Transverse colon (tissue), 4 donors: ENCODE data around the gene TAS1R3. TPM values are rescaled to one million over a fixed set of nuclear protein-coding genes. Genes with fewer than 3 reads are reported as not detected.

Experiments
- DNase-seq: peaks from one replicate; pipeline ENCODE4 v3.0.0-alpha.2; 2019
- H3K27ac ChIP-seq, 4 donors: fragments of 200-600 bp; sonication (generic); 2 replicates each; pipeline ENCODE4 v1.5.1; 2016 to 2018; ENCODE audit warnings: inconsistent platforms in 4 of 4
- H3K27me3 ChIP-seq: fragments of 200-600 bp; sonication (generic); 2 replicates; pipeline ENCODE4 v1.5.1; 2017; ENCODE audit warnings: inconsistent platforms
- H3K36me3 ChIP-seq, 4 donors: fragments of 200-600 bp; sonication (generic); 2 replicates each; pipeline ENCODE4 v1.5.1; 2017 to 2019; ENCODE audit warnings: inconsistent platforms in 4 of 4
- H3K4me1 ChIP-seq, 4 donors: fragments of 200-600 bp; sonication (generic); 2 replicates each; pipeline ENCODE4 v1.5.1; 2017 to 2020; ENCODE audit warnings: inconsistent platforms in 4 of 4
- H3K4me3 ChIP-seq, 4 donors: fragments of 200-600 bp; sonication (generic); 1 replicate in 1 of 4; 2 replicates in 3 of 4; pipeline versions ENCODE4 v1.5.1 to v1.6.1; 2017 to 2019; ENCODE audit warnings: inconsistent platforms in 4 of 4
- H3K9me3 ChIP-seq, 2 donors: fragments of 200-600 bp; sonication (generic); 2 replicates each; pipeline ENCODE4 v1.5.1; 2017 to 2019; ENCODE audit warnings: inconsistent platforms in 2 of 2
- CTCF ChIP-seq, 5 experiments: fragments of 200-600 bp in 3 of 5; fragments of 450-650 bp in 2 of 5; sonication (generic) in 3 of 5; IDR thresholded peaks; 1 replicate in 2 of 5; 2 replicates in 3 of 5; pipeline ENCODE4 v1.5.1; 2016 to 2017; ENCODE audit warnings: antibody characterized with exemption in 5 of 5, inconsistent platforms in 3 of 5, mild to moderate bottlenecking in 2 of 5, moderate library complexity in 1 of 5
- EP300 ChIP-seq: sonication (generic); formaldehyde crosslinking; IDR thresholded peaks from one replicate; pipeline ENCODE4 v1.6.1; 2017; ENCODE audit warnings: antibody characterized with exemption, low read depth
- POLR2A ChIP-seq: fragments of 450-650 bp; IDR thresholded peaks from one replicate; pipeline ENCODE4 v1.6.1; 2016; ENCODE audit warnings: antibody characterized with exemption, mild to moderate bottlenecking, moderate library complexity
- POLR2AphosphoS5 ChIP-seq, 3 donors: sonication (generic); formaldehyde crosslinking; IDR thresholded peaks; one replicate each; pipeline ENCODE4 v1.6.1; 2016; ENCODE audit warnings: antibody characterized with exemption in 3 of 3
- WGBS, 2 donors: methylation state at CpG; one replicate each; pipeline ENCODE4 v1.1.5; 2018; ENCODE audit warnings: low coverage in 1 of 2; 5-methylcytosine and 5-hydroxymethylcytosine counted together
- in situ Hi-C, 4 donors: fragments of 200-750 bp; cut with MboI; loops; one replicate each; pipeline versions ENCODE4 v1.15.0 to v1.15.1; 2017; ENCODE audit warnings: low sequenced_read_pairs in 3 of 4, low pct_ligation_motif_present in 1 of 4, low pct_unique_long_range_greater_than_20kb in 1 of 4
- intact Hi-C: fragments of 100-400 bp; cut with DNase I; formaldehyde crosslinking; loops from one replicate; pipeline ENCODE4 v1.15.1; 2023; ENCODE audit warnings: low total_unique reads
- small RNA-seq, 4 donors: library from RNA; depleted of rRNA; stranded (forward); fragments of <200 nt; gene quantifications; one replicate each; pipeline ENCODE3, GENCODE V24; 2016
- total RNA-seq, 4 donors: library from RNA; depleted of rRNA; stranded (reverse); fragments of >200 nt; gene quantifications; one replicate each; pipeline ENCODE4 v1.1.0, GENCODE V29; 2016

The TAS1R3 gene
- total RNA-seq, 4 donors from 2014 or later: 0.40 to 2.0 (median 1.9) TPM; not detected in 1

GRCh38 chr1:1381294-1381693 lies 50.2 kb downstream of the TAS1R3 start:
- peaks cover 0 to 10% (median 4%) of the 10 kb centered on the region in 4 donors for H3K36me3 ChIP-seq
- no peak overlapping the region for H3K4me3 ChIP-seq
- 86% methylated on average over 8 of the region's 8 CpGs; no CpG with 5 or more reads in 1 of the 2 donors for WGBS, 2 donors
- no peaks in the 10 kb centered on the region for H3K27me3 ChIP-seq
- no peak overlapping the region for H3K27ac ChIP-seq
- DNase-seq: no peak
- H3K4me1 ChIP-seq: no peaks in the 10 kb centered on the region
- in situ Hi-C loops: no loop called here
- H3K9me3 ChIP-seq: no peaks in the 10 kb centered on the region
- TF ChIP-seq POLR2AphosphoS5 (IDR thresholded peaks at IDR 0.05) (no peak), POLR2A (no peak), CTCF (IDR thresholded peaks at IDR 0.05) (no peak), EP300 (no peak)
- intact Hi-C loops: no loop called here

Small RNA genes lying within 50 kb of the gene (small RNA-seq; reads per million reads assigned to genes)
- 0 to 0.53 (median 0.26) reads per million in 4 donors for gene MIR6726

Other genes starting within 250 kb of the TAS1R3 start
- 100 to 1,000 TPM in 1 of 4 donors, 10 to 100 TPM in 3; 23.6 to 108 (median 47.3) TPM for gene C1orf159, start 215.2 kb upstream of the TAS1R3 start, total RNA-seq
- gene TTLL10, start 157.4 kb upstream of the TAS1R3 start, total RNA-seq: under 1 TPM in 2 of 4 donors, not detected in 2; 0.40 to 0.48 TPM
- gene TNFRSF18, start 124.7 kb upstream of the TAS1R3 start, total RNA-seq: 1 to 10 TPM in 2 of 4 donors, not detected in 2; 3.3 to 7.9 TPM
- 1 to 10 TPM in 1 of 4 donors, under 1 TPM in 1, not detected in 2; 0.55 to 4.8 TPM for gene TNFRSF4, start 117.1 kb upstream of the TAS1R3 start, total RNA-seq
- 100 to 1,000 TPM; 153 to 267 (median 226) TPM for gene SDF4, start 99.3 kb upstream of the TAS1R3 start, total RNA-seq
- 10 to 100 TPM in 3 of 4 donors, 1 to 10 TPM in 1; 8.5 to 24.9 (median 12.2) TPM for gene B3GALT6, start 99.0 kb upstream of the TAS1R3 start, total RNA-seq
- gene C1QTNF12, start 84.6 kb upstream of the TAS1R3 start, total RNA-seq: 10 to 100 TPM in 3 of 4 donors, not detected in 1; 11.9 to 52.8 (median 15.7) TPM
- 100 to 1,000 TPM in 1 of 4 donors, 10 to 100 TPM in 3; 49.6 to 110 (median 59.1) TPM for gene UBE2J2, start 57.4 kb upstream of the TAS1R3 start, total RNA-seq
- 1 to 10 TPM; 1.5 to 3.5 (median 2.4) TPM for gene SCNN1D, start 50.8 kb upstream of the TAS1R3 start, total RNA-seq
- gene ACAP3, start 23.4 kb upstream of the TAS1R3 start, total RNA-seq: 100 to 1,000 TPM in 2 of 4 donors, 10 to 100 TPM in 2; 52.4 to 190 (median 99.5) TPM
- 10 to 100 TPM in 3 of 4 donors, 1 to 10 TPM in 1; 7.0 to 35.9 (median 20.5) TPM for gene PUSL1, start 22.7 kb upstream of the TAS1R3 start, total RNA-seq
- gene INTS11, start 6.6 kb upstream of the TAS1R3 start, total RNA-seq: 100 to 1,000 TPM; 118 to 424 (median 140) TPM
- 100 to 1,000 TPM in 1 of 4 donors, 10 to 100 TPM in 3; 48.0 to 134 (median 77.7) TPM for gene CPTP, start 6.5 kb upstream of the TAS1R3 start, total RNA-seq
- gene DVL1, start 18.1 kb downstream of the TAS1R3 start, total RNA-seq: 100 to 1,000 TPM; 103 to 182 (median 115) TPM
- 100 to 1,000 TPM in 1 of 4 donors, 10 to 100 TPM in 3; 31.1 to 145 (median 57.1) TPM for gene MXRA8, start 27.3 kb downstream of the TAS1R3 start, total RNA-seq
- 100 to 1,000 TPM; 110 to 197 (median 167) TPM for gene AURKAIP1, start 43.9 kb downstream of the TAS1R3 start, total RNA-seq
- 100 to 1,000 TPM; 169 to 657 (median 349) TPM for gene CCNL2, start 68.1 kb downstream of the TAS1R3 start, total RNA-seq
- 100 to 1,000 TPM in 1 of 4 donors, 10 to 100 TPM in 3; 40.0 to 183 (median 97.0) TPM for gene MRPL20, start 76.0 kb downstream of the TAS1R3 start, total RNA-seq
- 1 to 10 TPM in 3 of 4 donors, under 1 TPM in 1; 0.80 to 4.5 (median 1.9) TPM for gene ANKRD65, start 90.0 kb downstream of the TAS1R3 start, total RNA-seq
- 10 to 100 TPM; 29.4 to 82.0 (median 51.6) TPM for gene VWA1, start 104.4 kb downstream of the TAS1R3 start, total RNA-seq
- 1 to 10 TPM in 1 of 4 donors, under 1 TPM in 2, not detected in 1; 0.75 to 1.3 (median 1.00) TPM for gene ATAD3C, start 118.4 kb downstream of the TAS1R3 start, total RNA-seq
- 100 to 1,000 TPM in 1 of 4 donors, 10 to 100 TPM in 3; 15.6 to 269 (median 39.2) TPM for gene ATAD3B, start 140.5 kb downstream of the TAS1R3 start, total RNA-seq
- gene ATAD3A, start 180.9 kb downstream of the TAS1R3 start, total RNA-seq: 10 to 100 TPM; 14.6 to 34.4 (median 20.4) TPM
- gene TMEM240, start 209.3 kb downstream of the TAS1R3 start, total RNA-seq: 10 to 100 TPM in 1 of 4 donors, 1 to 10 TPM in 2, not detected in 1; 3.8 to 27.3 (median 4.2) TPM
- gene SSU72, start 243.6 kb downstream of the TAS1R3 start, total RNA-seq: 100 to 1,000 TPM in 3 of 4 donors, 10 to 100 TPM in 1; 95.0 to 162 (median 136) TPM